A204.1 (cell line): ENCODE measurements around the gene FAM114A2.
A peak's percentile ranks its signal among the peaks of the same experiment; 100 is the strongest.

ENCODE experiments used
- FAIRE-seq: peaks from 2 replicates; lab custom pipeline; 2012; peaks lifted over from hg19 to GRCh38; lab: Jason Lieb, UNC

Gene FAM114A2

GRCh38 chr5:153981905-153982605, 56.7 kb downstream of the FAM114A2 start:
- FAIRE-seq = no peak

- no peak for FAIRE-seq
Measured at GRCh38 chr5:153979028-153979783, 59.5 kb downstream of the FAM114A2 start.

GRCh38 chr5:153974813-153975163, 63.9 kb downstream of the FAM114A2 start:
- no peak for FAIRE-seq

GRCh38 chr5:153974131-153974812, 64.4 kb downstream of the FAM114A2 start:
- peak; percentile 61 for FAIRE-seq

GRCh38 chr5:153972240-153972639, 66.5 kb downstream of the FAM114A2 start:
- no peak for FAIRE-seq

- no peak for FAIRE-seq
Measured at GRCh38 chr5:153970496-153970895, 68.2 kb downstream of the FAM114A2 start.

- FAIRE-seq = no peak
Measured at GRCh38 chr5:153969563-153969895, 69.2 kb downstream of the FAM114A2 start.

- no peak for FAIRE-seq
Measured at GRCh38 chr5:153968761-153969562, 69.7 kb downstream of the FAM114A2 start.

- FAIRE-seq = peak; percentile 30
Measured at GRCh38 chr5:153964880-153965645, 73.6 kb downstream of the FAM114A2 start.

- no peak for FAIRE-seq
Measured at GRCh38 chr5:153964191-153964879, 74.4 kb downstream of the FAM114A2 start.

GRCh38 chr5:153960269-153961215, 78.2 kb downstream of the FAM114A2 start:
- no peak for FAIRE-seq

GRCh38 chr5:153959134-153959957, 79.4 kb downstream of the FAM114A2 start:
- FAIRE-seq = no peak

- no peak for FAIRE-seq
Measured at GRCh38 chr5:153957205-153957604, 81.5 kb downstream of the FAM114A2 start.

- FAIRE-seq = no peak
Measured at GRCh38 chr5:153953411-153953810, 85.3 kb downstream of the FAM114A2 start.

GRCh38 chr5:153952893-153953292, 85.8 kb downstream of the FAM114A2 start:
- no peak for FAIRE-seq

- FAIRE-seq = no peak
Measured at GRCh38 chr5:153952057-153952456, 86.7 kb downstream of the FAM114A2 start.

GRCh38 chr5:153941265-153941664, 97.4 kb downstream of the FAM114A2 start:
- no peak for FAIRE-seq
